HG03439 (cell line): ENCODE measurements around the gene FLOT2.
"Not testable (repeated sequence)": the region's sequence is repeated elsewhere in the genome, so short reads cannot be mapped to it uniquely, and the experiment has no call there.

Experiments used
- ATAC-seq: cut with Tn5 transposase; IDR thresholded peaks from one replicate; pipeline ENCODE4 v1.9.1; 2021; ENCODE audit warnings: mild to moderate bottlenecking, moderate library complexity; ENCODE audit not compliant: unreplicated experiment

The FLOT2 gene

GRCh38 chr17:28877150-28877711, 20.3 kb downstream of the FLOT2 start:
- ATAC-seq: not testable (repeated sequence)

GRCh38 chr17:28875848-28876550, 21.5 kb downstream of the FLOT2 start:
- ATAC-seq: no peak

- no peak for ATAC-seq
These were observed 22.8 kb downstream of the FLOT2 start for GRCh38 chr17:28874750-28875149.

- ATAC-seq: no peak
These were observed 23.7 kb downstream of the FLOT2 start for GRCh38 chr17:28873839-28874238.

GRCh38 chr17:28871056-28871579, 26.4 kb downstream of the FLOT2 start:
- peak; percentile 64 for ATAC-seq

- no peak for ATAC-seq
These were observed 30.3 kb downstream of the FLOT2 start for GRCh38 chr17:28867276-28867675.

GRCh38 chr17:28865946-28866752, 31.4 kb downstream of the FLOT2 start:
- ATAC-seq: no peak

- no peak for ATAC-seq
These were observed 32.3 kb downstream of the FLOT2 start for GRCh38 chr17:28864991-28865849.

- ATAC-seq: no peak
These were observed 33.6 kb downstream of the FLOT2 start for GRCh38 chr17:28863953-28864352.

GRCh38 chr17:28862561-28862960, 35.0 kb downstream of the FLOT2 start:
- ATAC-seq: no peak

GRCh38 chr17:28861393-28862203, 35.9 kb downstream of the FLOT2 start:
- no peak for ATAC-seq

GRCh38 chr17:28860363-28860808, 37.1 kb downstream of the FLOT2 start:
- no peak for ATAC-seq

- no peak for ATAC-seq
These were observed 38.7 kb downstream of the FLOT2 start for GRCh38 chr17:28858801-28859355.

- ATAC-seq: no peak
These were observed 39.4 kb downstream of the FLOT2 start for GRCh38 chr17:28857905-28858800.

GRCh38 chr17:28856028-28856574, 41.4 kb downstream of the FLOT2 start:
- ATAC-seq: no peak

- no peak for ATAC-seq
These were observed 42.2 kb downstream of the FLOT2 start for GRCh38 chr17:28855336-28855679.

- peak; percentile 88 for ATAC-seq
These were observed 42.8 kb downstream of the FLOT2 start, which contains the start of gene ERAL1 for GRCh38 chr17:28854457-28855335. TSS of gene ERAL1 (plus strand) at chr17:28855016. CDS start at chr17:28855035, 19 bp downstream.
